Kidney (tissue), 14 donors: ENCODE data around the gene GNB1. TPM values are rescaled to one million over a fixed set of nuclear protein-coding genes. Genes with fewer than 3 reads are reported as not detected.

Source experiments
- DNase-seq, 5 donors: peaks; one replicate each; pipeline ENCODE4 v3.0.0-alpha.2; 2013 to 2020
- FAIRE-seq: peaks from 2 replicates; lab custom pipeline; 2012; peaks lifted over from hg19 to GRCh38; lab: Jason Lieb, UNC
- H3K27ac ChIP-seq, 2 donors: one replicate each; pipeline ENCODE4 v1.7.0; 2013; ENCODE audit warnings: low read depth in 2 of 2, low read length in 2 of 2, inconsistent platforms in 1 of 2
- H3K27me3 ChIP-seq: one replicate; pipeline ENCODE4 v1.7.1; 2013; ENCODE audit warnings: low read length, inconsistent platforms; ENCODE audit not compliant: control insufficient read depth, insufficient read depth
- H3K36me3 ChIP-seq, 3 donors: one replicate each; pipeline versions ENCODE4 v1.7.0 to v1.7.1; 2013; ENCODE audit warnings: low read length in 3 of 3, control low read depth in 1 of 3, inconsistent platforms in 1 of 3; ENCODE audit not compliant: insufficient read depth in 3 of 3, control insufficient read depth in 2 of 3
- H3K4me1 ChIP-seq, 3 donors: one replicate each; pipeline versions ENCODE4 v1.7.0 to v1.7.1; 2013; ENCODE audit warnings: low read length in 3 of 3, inconsistent platforms in 1 of 3, low read depth in 1 of 3; ENCODE audit not compliant: control insufficient read depth in 2 of 3, insufficient read depth in 2 of 3
- H3K4me3 ChIP-seq, 3 donors: one replicate each; pipeline versions ENCODE4 v1.7.0 to v1.8.1; 2013; ENCODE audit warnings: low read length in 3 of 3, control low read depth in 1 of 3, inconsistent platforms in 1 of 3
- H3K9ac ChIP-seq, 3 donors: one replicate each; pipeline versions ENCODE4 v1.7.0 to v1.7.1; 2013; ENCODE audit warnings: low read length in 3 of 3, control low read depth in 1 of 3, inconsistent platforms in 1 of 3
- H3K9me3 ChIP-seq, 3 donors: one replicate each; pipeline versions ENCODE4 v1.7.0 to v1.7.1; 2013; ENCODE audit warnings: low read length in 3 of 3, control low read depth in 1 of 3, inconsistent platforms in 1 of 3; ENCODE audit not compliant: control insufficient read depth in 2 of 3, insufficient read depth in 1 of 3
- CTCF ChIP-seq: IDR thresholded peaks from 3 replicates; pipeline ENCODE4 v1.5.1; 2012; ENCODE audit warnings: mild to moderate bottlenecking, moderate library complexity, borderline replicate concordance; ENCODE audit not compliant: insufficient read depth; ENCODE audit errors: extremely low read depth
- intact Hi-C: fragments of 100-400 bp; cut with DNase I; formaldehyde crosslinking; loops from one replicate; pipeline ENCODE4 v1.11.1; 2022
- polyA plus RNA-seq: library from polyadenylated mRNA; stranded (reverse); fragments of 350-450 nt; fragmentation: Illumina TruSeq; extraction: RNeasy Lipid Tissue Mini Kit (QIAGEN cat#74804); gene quantifications from one replicate; pipeline ENCODE4 v1.2.3, GENCODE V29; 2014; ENCODE audit warnings: low read depth, low replicate concordance; ENCODE audit not compliant: insufficient read depth
- total RNA-seq: library from RNA; stranded (reverse); fragmentation: NEBNext Ultra II Directional; extraction: Animal tissue kit (Norgen Biotek cat#: 25700); gene quantifications from one replicate; pipeline ENCODE4 v1.2.1, GENCODE V29; 2021
- donor health status: control.
- donor health status: control.
- donor health status: control.
- donor health status: control.
- donor health status: control.
- donor health status: DM: yes; HTN: yes; CAD: no.
- donor health status: Normal renal cell carcinoma (clear cell type).

GNB1 gene
- total and polyA plus RNA-seq, 2 donors from 2014 or later, result 144 to 347 TPM

- peak in 4 of 5 donors; percentile 54 to 81 (median 65) for DNase-seq
- FAIRE-seq, result no peak
- Histone ChIP-seq H3K9me3 (no peaks in the 10 kb centered on the region), H3K27ac (no peak overlapping the region), H3K9ac (no peak overlapping the region), H3K4me3 (no peak overlapping the region), H3K36me3 (peaks cover 0 to 3% (median 0%) of the 10 kb centered on the region in 3 donors), H3K27me3 (no peaks in the 10 kb centered on the region), H3K4me1 (peaks cover 4 to 9% (median 5%) of the 10 kb centered on the region in 3 donors)
- intact Hi-C loops, result no loop called here
- TF ChIP-seq CTCF, result no peak
Observed at GRCh38 chr1:1833916-1834325, 57.0 kb downstream of the GNB1 start.

- Histone ChIP-seq H3K4me3 (no peak overlapping the region), H3K27me3 (no peaks in the 10 kb centered on the region), H3K36me3 (peaks cover 0 to 3% (median 0%) of the 10 kb centered on the region in 3 donors), H3K9ac (no peak overlapping the region), H3K27ac (no peak overlapping the region), H3K9me3 (no peaks in the 10 kb centered on the region), H3K4me1 (peaks cover 4 to 9% (median 5%) of the 10 kb centered on the region in 3 donors)
- intact Hi-C loops, result no loop called here
- FAIRE-seq (no peak), DNase-seq (no peak)
- TF ChIP-seq CTCF, result no peak
Observed at GRCh38 chr1:1833456-1833855, 57.4 kb downstream of the GNB1 start.

GRCh38 chr1:1832820-1833219 lies 58.1 kb downstream of the GNB1 start:
- TF ChIP-seq CTCF, result no peak
- no peak for DNase-seq
- H3K27me3 ChIP-seq, result no peaks in the 10 kb centered on the region
- intact Hi-C loops, result no loop called here
- no peak overlapping the region for H3K27ac ChIP-seq
- no peak overlapping the region for H3K4me3 ChIP-seq
- peaks cover 0 to 3% (median 0%) of the 10 kb centered on the region in 3 donors for H3K36me3 ChIP-seq
- H3K9me3 ChIP-seq, result no peaks in the 10 kb centered on the region
- H3K4me1 ChIP-seq, result peaks cover 4 to 9% (median 5%) of the 10 kb centered on the region in 3 donors
- H3K9ac ChIP-seq, result no peak overlapping the region
- FAIRE-seq, result no peak

GRCh38 chr1:1832166-1832565 lies 58.7 kb downstream of the GNB1 start:
- Histone ChIP-seq H3K27me3 (no peaks in the 10 kb centered on the region), H3K36me3 (peaks cover 0 to 3% (median 0%) of the 10 kb centered on the region in 3 donors), H3K4me1 (peaks cover 4 to 9% (median 5%) of the 10 kb centered on the region in 3 donors), H3K9me3 (no peaks in the 10 kb centered on the region), H3K27ac (no peak overlapping the region), H3K9ac (no peak overlapping the region), H3K4me3 (no peak overlapping the region)
- DNase-seq (no peak), FAIRE-seq (no peak)
- no peak for TF ChIP-seq CTCF
- intact Hi-C loops, result no loop called here
